ENCODE results near the gene DTX4.

DNA sequence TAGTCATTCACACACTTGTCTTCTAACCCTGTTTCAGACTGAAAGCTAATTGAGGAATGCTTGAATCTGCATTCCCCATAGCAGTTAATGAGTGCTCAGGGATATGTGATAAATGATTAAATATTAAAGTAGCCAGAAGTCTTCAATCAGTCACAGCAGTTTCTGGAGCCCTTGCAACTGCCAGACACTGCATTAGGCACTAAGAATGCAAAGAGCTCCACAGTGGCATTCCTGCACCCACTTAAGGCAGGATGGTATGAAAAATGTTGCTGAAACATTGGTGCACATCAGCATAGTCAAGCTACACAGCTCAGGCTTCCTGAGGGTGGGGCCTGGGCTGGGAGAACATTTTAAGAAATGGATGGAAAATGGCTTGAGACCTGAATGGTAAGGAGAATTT, 6.5 kb downstream of the DTX4 start:
- no peak for TF ChIP-seq EZH2 (IDR thresholded peaks at IDR 0.05; ENCODE audit: borderline replicate concordance, low read depth, low read length, poor library complexity, severe bottlenecking)
- TF ChIP-seq, protein P1, sequence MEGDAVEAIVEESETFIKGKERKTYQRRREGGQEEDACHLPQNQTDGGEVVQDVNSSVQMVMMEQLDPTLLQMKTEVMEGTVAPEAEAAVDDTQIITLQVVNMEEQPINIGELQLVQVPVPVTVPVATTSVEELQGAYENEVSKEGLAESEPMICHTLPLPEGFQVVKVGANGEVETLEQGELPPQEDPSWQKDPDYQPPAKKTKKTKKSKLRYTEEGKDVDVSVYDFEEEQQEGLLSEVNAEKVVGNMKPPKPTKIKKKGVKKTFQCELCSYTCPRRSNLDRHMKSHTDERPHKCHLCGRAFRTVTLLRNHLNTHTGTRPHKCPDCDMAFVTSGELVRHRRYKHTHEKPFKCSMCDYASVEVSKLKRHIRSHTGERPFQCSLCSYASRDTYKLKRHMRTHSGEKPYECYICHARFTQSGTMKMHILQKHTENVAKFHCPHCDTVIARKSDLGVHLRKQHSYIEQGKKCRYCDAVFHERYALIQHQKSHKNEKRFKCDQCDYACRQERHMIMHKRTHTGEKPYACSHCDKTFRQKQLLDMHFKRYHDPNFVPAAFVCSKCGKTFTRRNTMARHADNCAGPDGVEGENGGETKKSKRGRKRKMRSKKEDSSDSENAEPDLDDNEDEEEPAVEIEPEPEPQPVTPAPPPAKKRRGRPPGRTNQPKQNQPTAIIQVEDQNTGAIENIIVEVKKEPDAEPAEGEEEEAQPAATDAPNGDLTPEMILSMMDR (conservative IDR thresholded peaks at IDR 0.05; ENCODE audit: low read depth, low read length), result no peak
